ENCODE measurements around the gene FRMD1.

FRMD1 gene

DNA sequence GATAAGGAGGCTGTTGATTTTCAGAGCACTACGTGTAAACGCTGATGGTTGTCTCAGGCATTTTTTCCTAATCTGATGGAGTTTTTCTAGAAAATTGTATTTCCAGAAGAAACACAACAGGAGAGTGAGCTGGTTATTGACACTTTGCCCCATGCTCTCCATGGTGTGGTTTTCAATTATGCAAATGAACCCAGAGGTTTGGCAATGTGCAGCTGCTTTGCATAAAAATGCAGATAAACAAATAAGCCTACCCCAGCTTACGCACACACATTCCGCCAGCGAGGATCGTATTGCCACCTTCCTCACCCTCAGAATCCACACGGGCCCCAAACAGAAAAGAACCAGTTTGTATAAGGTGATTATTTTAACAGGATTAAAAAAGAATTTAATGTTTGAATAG lies 45.1 kb upstream of the FRMD1 start:
- TF ChIP-seq, protein P1, sequence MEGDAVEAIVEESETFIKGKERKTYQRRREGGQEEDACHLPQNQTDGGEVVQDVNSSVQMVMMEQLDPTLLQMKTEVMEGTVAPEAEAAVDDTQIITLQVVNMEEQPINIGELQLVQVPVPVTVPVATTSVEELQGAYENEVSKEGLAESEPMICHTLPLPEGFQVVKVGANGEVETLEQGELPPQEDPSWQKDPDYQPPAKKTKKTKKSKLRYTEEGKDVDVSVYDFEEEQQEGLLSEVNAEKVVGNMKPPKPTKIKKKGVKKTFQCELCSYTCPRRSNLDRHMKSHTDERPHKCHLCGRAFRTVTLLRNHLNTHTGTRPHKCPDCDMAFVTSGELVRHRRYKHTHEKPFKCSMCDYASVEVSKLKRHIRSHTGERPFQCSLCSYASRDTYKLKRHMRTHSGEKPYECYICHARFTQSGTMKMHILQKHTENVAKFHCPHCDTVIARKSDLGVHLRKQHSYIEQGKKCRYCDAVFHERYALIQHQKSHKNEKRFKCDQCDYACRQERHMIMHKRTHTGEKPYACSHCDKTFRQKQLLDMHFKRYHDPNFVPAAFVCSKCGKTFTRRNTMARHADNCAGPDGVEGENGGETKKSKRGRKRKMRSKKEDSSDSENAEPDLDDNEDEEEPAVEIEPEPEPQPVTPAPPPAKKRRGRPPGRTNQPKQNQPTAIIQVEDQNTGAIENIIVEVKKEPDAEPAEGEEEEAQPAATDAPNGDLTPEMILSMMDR (IDR thresholded peaks at IDR 0.05; ENCODE audit: borderline replicate concordance, control extremely low read depth, extremely low read depth, insufficient read depth, missing control alignments) = no peak
- in situ Hi-C loops (cut with MboI; ENCODE audit: low sequenced_read_pairs, unreplicated experiment) = no loop called here
- DNase-seq (ENCODE audit: low spot score) = no peak

DNA sequence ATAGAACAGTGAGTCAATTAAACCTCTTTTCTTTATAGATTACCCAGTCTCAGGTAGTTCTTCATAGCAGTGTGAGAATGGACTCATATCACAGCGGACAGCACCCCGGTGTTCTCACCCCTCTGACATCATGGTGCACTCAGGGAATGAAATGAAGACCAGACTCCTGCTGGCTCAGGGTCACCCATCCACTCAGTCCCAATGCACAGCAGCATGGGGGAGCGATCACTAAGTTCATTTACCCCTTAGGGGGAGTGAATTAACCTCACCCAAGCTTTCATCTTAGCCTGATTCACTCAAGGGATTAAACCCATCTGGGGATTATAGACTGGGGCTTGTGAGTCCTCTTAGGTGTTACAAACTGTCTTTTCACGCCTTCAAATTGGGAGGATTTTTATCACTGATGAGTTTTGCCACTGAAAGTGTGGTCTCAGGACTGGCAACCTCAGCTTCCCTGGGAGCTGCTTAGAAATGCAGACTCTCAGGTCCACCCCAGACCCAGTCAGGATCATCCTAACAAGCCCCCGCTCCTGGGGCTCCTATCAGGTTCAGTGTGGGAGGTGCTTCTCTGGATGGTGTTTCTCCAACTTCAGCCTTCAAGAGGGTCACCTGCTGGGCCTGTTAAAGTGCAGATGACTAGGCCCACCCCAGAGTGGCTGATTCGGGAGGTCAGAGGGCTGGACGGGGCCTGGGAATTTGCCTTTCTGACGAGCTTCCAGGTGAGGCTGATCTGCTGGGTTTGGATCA lies 44.3 kb upstream of the FRMD1 start:
- no peak for DNase-seq (ENCODE audit: low spot score)
- in situ Hi-C loops (cut with MboI; ENCODE audit: low sequenced_read_pairs, unreplicated experiment) = no loop called here
- TF ChIP-seq, protein P1 (IDR thresholded peaks at IDR 0.05; ENCODE audit: borderline replicate concordance, control extremely low read depth, extremely low read depth, insufficient read depth, missing control alignments) = no peak

DNA sequence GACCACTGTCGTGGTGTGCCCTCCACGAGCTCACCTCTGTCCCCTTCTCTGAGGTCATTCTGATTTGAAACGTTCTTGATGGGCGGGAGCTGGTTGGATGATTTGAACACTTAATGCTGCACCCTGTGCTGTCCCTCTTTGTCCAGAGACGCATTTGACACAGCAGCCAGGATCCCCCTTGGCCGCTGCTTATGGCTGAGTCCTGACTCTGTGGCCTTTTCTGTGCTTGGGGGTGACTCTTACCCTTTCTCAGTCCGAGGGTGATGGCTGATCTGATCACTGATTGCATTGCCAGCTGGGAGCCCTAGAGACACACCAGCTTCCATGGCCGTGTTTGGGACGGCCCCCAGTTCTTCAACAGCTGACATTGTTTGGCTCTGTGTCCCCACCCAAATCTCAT lies 43.5 kb upstream of the FRMD1 start:
- in situ Hi-C loops (cut with MboI; ENCODE audit: low sequenced_read_pairs, unreplicated experiment) = no loop called here
- TF ChIP-seq, protein P1 (IDR thresholded peaks at IDR 0.05; ENCODE audit: borderline replicate concordance, control extremely low read depth, extremely low read depth, insufficient read depth, missing control alignments) = no peak
- no peak for DNase-seq (ENCODE audit: low spot score)

DNA sequence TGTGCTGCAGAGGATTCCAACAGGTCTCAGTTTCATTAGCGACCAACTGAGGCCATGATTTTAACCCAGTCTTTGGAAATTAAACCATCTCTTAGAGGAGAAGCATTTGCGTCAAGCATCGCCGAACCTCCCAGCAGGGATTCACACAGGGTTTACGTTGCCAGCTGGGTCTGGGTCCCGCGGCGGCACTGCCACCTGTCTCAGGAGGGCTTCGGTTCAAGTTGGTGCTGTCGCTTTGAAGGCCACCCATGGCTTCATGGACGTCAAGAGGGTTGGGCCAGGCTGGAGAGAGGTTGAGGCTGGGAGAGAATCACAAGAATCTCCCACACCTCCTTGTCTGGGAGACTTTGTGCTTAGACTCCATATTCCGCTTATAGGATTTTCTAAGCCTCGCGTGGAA lies 43.0 kb upstream of the FRMD1 start:
- DNase-seq (ENCODE audit: low spot score) = no peak
- in situ Hi-C loops (cut with MboI; ENCODE audit: low sequenced_read_pairs, unreplicated experiment) = no loop called here
- TF ChIP-seq, protein P1 (IDR thresholded peaks at IDR 0.05; ENCODE audit: borderline replicate concordance, control extremely low read depth, extremely low read depth, insufficient read depth, missing control alignments) = no peak

DNA sequence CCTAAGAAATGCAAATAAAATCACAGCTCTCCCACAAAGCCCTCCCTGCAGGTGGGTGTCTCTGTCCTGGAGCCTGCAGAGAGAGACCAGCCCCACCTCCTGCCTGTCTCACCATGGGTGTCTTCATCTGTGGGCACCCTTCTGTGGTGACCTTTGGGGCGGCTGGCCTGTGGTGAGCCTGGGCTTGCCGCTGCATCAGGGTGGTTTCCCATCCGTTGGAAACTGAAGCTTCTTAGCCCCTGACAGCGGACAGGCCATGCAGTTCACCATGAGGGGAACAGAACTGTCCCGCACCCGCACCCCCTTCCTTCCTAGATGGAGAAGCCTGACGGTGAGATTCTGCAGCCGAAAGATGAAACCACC lies 42.3 kb upstream of the FRMD1 start:
- DNase-seq (ENCODE audit: low spot score) = no peak
- TF ChIP-seq, protein P1 (IDR thresholded peaks at IDR 0.05; ENCODE audit: borderline replicate concordance, control extremely low read depth, extremely low read depth, insufficient read depth, missing control alignments) = no peak
- in situ Hi-C loops (cut with MboI; ENCODE audit: low sequenced_read_pairs, unreplicated experiment) = no loop called here

DNA sequence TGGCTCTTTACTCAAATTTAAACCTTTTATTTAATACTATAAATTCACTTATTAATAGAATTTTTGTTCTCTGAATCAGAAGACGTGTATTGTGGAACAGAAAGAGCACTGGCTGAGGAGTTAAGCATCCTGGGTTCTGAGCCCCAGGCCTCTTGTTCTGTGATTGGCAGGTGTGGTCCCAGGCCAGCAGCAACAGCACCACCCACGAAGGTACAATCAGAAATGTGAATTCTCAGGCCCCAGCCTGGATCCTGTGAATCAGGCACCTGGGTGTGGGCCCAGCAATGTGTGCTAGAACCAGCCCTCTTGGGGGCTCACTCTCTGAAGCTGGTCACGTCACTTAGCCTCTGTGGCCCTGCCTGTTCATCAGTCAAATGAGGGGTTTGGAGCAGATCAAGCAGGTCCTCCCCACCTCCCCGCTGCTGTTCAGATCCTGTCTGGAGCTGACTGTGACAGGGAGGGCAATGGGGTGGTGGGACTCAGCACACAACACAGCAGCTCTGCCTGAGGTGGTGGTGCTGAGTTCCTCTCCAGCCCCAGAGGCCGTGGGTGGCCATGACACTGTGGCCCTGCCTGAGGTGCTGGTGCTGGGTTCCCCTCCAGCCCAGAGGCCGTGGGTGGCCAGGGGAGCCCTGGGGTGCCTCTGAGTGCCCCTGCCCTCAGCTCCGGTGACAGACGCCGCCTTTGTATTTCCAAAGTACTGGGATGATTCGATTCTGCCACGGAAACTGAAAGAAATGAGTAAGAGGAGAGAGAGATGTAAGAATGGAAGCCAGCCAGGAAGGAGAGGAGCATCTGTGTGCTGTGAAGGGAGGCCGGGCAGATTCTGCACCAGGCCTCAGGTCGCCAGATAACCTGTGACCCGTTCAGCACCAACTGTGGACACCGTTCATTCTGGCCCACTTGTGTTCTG lies 41.6 kb upstream of the FRMD1 start:
- no peak for DNase-seq (ENCODE audit: low spot score)
- TF ChIP-seq, protein P1 (IDR thresholded peaks at IDR 0.05; ENCODE audit: borderline replicate concordance, control extremely low read depth, extremely low read depth, insufficient read depth, missing control alignments) = no peak
- in situ Hi-C loops (cut with MboI; ENCODE audit: low sequenced_read_pairs, unreplicated experiment) = no loop called here
